Osteocyte (in vitro differentiated cells): ENCODE measurements around the gene PEX5L. TPM values are rescaled to one million over a fixed set of nuclear protein-coding genes. Genes with fewer than 3 reads are reported as not detected.

Source experiments
- DNase-seq: peaks from one replicate; pipeline ENCODE4 v3.0.0; 2021; ENCODE audit warnings: mixed read lengths; ENCODE audit not compliant: unreplicated experiment; ENCODE audit errors: extremely low spot score
- H3K27ac Mint-ChIP-seq: one replicate; pipeline ENCODE4 v1.8.0; 2021; ENCODE audit warnings: mild to moderate bottlenecking, mixed read lengths; ENCODE audit not compliant: unreplicated experiment
- H3K27me3 Mint-ChIP-seq: one replicate; pipeline ENCODE4 v1.8.0; 2021; ENCODE audit warnings: mixed read lengths; ENCODE audit not compliant: unreplicated experiment
- H3K36me3 Mint-ChIP-seq: one replicate; pipeline ENCODE4 v1.8.0; 2021; ENCODE audit warnings: mixed read lengths; ENCODE audit not compliant: unreplicated experiment
- H3K4me1 Mint-ChIP-seq: one replicate; pipeline ENCODE4 v1.8.0; 2021; ENCODE audit warnings: mixed read lengths; ENCODE audit not compliant: unreplicated experiment
- H3K4me3 Mint-ChIP-seq: one replicate; pipeline ENCODE4 v1.8.0; 2021; ENCODE audit warnings: mild to moderate bottlenecking, moderate library complexity, mixed read lengths; ENCODE audit not compliant: unreplicated experiment
- H3K9me3 Mint-ChIP-seq: one replicate; pipeline ENCODE4 v1.8.0; 2021; ENCODE audit warnings: mixed read lengths; ENCODE audit not compliant: unreplicated experiment
- CTCF ChIP-seq: fragments of 200-600 bp; sonication (generic); IDR thresholded peaks from 2 replicates; pipeline ENCODE4 v1.5.0; 2021; ENCODE audit warnings: antibody characterized with exemption, mild to moderate bottlenecking, moderate library complexity
- total RNA-seq: library from RNA; stranded (reverse); gene quantifications from 2 replicates; pipeline ENCODE4 v1.2.1, GENCODE V29; 2021

Gene PEX5L
- total RNA-seq, 1 donor from 2014 or later, result not detected

GRCh38 chr3:180073561-180073960, 36.8 kb upstream of the PEX5L start:
- no peaks in the 10 kb centered on the region for H3K9me3 Mint-ChIP-seq
- no peaks in the 10 kb centered on the region for H3K36me3 Mint-ChIP-seq
- H3K27ac Mint-ChIP-seq, result no peak overlapping the region
- TF ChIP-seq CTCF, result no peak
- H3K4me3 Mint-ChIP-seq, result no peak overlapping the region
- H3K27me3 Mint-ChIP-seq, result no peaks in the 10 kb centered on the region
- no peaks in the 10 kb centered on the region for H3K4me1 Mint-ChIP-seq
- no peak for DNase-seq

GRCh38 chr3:180072786-180073185, 36.0 kb upstream of the PEX5L start:
- Mint-ChIP-seq H3K4me3 (no peak overlapping the region), H3K36me3 (no peaks in the 10 kb centered on the region), H3K27ac (no peak overlapping the region), H3K9me3 (no peaks in the 10 kb centered on the region), H3K4me1 (no peaks in the 10 kb centered on the region), H3K27me3 (peaks cover 3% of the 10 kb centered on the region)
- TF ChIP-seq CTCF, result no peak
- no peak for DNase-seq

- DNase-seq, result no peak
- Mint-ChIP-seq H3K27ac (no peak overlapping the region), H3K27me3 (peaks cover 3% of the 10 kb centered on the region), H3K9me3 (no peaks in the 10 kb centered on the region), H3K36me3 (no peaks in the 10 kb centered on the region), H3K4me1 (no peaks in the 10 kb centered on the region), H3K4me3 (no peak overlapping the region)
- no peak for TF ChIP-seq CTCF
These were observed 34.2 kb upstream of the PEX5L start for GRCh38 chr3:180070925-180071324.

- Mint-ChIP-seq H3K9me3 (no peaks in the 10 kb centered on the region), H3K27me3 (peaks cover 3% of the 10 kb centered on the region), H3K36me3 (no peaks in the 10 kb centered on the region), H3K4me1 (no peaks in the 10 kb centered on the region), H3K27ac (no peak overlapping the region), H3K4me3 (no peak overlapping the region)
- TF ChIP-seq CTCF, result no peak
- DNase-seq, result no peak
These were observed 31.3 kb upstream of the PEX5L start for GRCh38 chr3:180068023-180068422.

GRCh38 chr3:180066598-180066997, 29.9 kb upstream of the PEX5L start:
- peaks cover 3% of the 10 kb centered on the region for H3K27me3 Mint-ChIP-seq
- no peak overlapping the region for H3K27ac Mint-ChIP-seq

More at GRCh38 chr3:180066598-180066997, 29.9 kb upstream of the PEX5L start:
- TF ChIP-seq CTCF, result no peak
- H3K9me3 Mint-ChIP-seq, result no peaks in the 10 kb centered on the region
- H3K4me3 Mint-ChIP-seq, result no peak overlapping the region
- no peaks in the 10 kb centered on the region for H3K4me1 Mint-ChIP-seq
- DNase-seq, result no peak
- no peaks in the 10 kb centered on the region for H3K36me3 Mint-ChIP-seq
